HG03521 (cell line): ENCODE results near the gene GAB2.

Experiments used
- ATAC-seq: cut with Tn5 transposase; IDR thresholded peaks from one replicate; pipeline ENCODE4 v1.9.1; 2021; ENCODE audit warnings: mild to moderate bottlenecking, moderate library complexity; ENCODE audit not compliant: unreplicated experiment

The GAB2 gene

GRCh38 chr11:78346799-78347198 is 70.8 kb downstream of the GAB2 start:
- ATAC-seq = no peak

- ATAC-seq = no peak
These were observed 72.2 kb downstream of the GAB2 start for GRCh38 chr11:78345450-78345849.

GRCh38 chr11:78344676-78345075 is 72.9 kb downstream of the GAB2 start:
- no peak for ATAC-seq

GRCh38 chr11:78344094-78344493 is 73.5 kb downstream of the GAB2 start:
- no peak for ATAC-seq

- ATAC-seq = no peak
These were observed 74.3 kb downstream of the GAB2 start for GRCh38 chr11:78343303-78343702.

- ATAC-seq = no peak
These were observed 75.8 kb downstream of the GAB2 start for GRCh38 chr11:78341841-78342240.

- no peak for ATAC-seq
These were observed 77.1 kb downstream of the GAB2 start for GRCh38 chr11:78340530-78340929.

GRCh38 chr11:78339945-78340344 is 77.7 kb downstream of the GAB2 start:
- ATAC-seq = no peak

GRCh38 chr11:78339483-78339882 is 78.1 kb downstream of the GAB2 start:
- no peak for ATAC-seq

GRCh38 chr11:78338702-78339101 is 78.9 kb downstream of the GAB2 start:
- no peak for ATAC-seq

- no peak for ATAC-seq
These were observed 79.5 kb downstream of the GAB2 start for GRCh38 chr11:78338138-78338537.

GRCh38 chr11:78337554-78337924 is 80.1 kb downstream of the GAB2 start:
- no peak for ATAC-seq

- ATAC-seq = no peak
These were observed 80.6 kb downstream of the GAB2 start for GRCh38 chr11:78336877-78337553.

GRCh38 chr11:78334109-78334508 is 83.5 kb downstream of the GAB2 start:
- no peak for ATAC-seq

- no peak for ATAC-seq
These were observed 84.7 kb downstream of the GAB2 start for GRCh38 chr11:78332872-78333271.

- no peak for ATAC-seq
These were observed 85.3 kb downstream of the GAB2 start for GRCh38 chr11:78332174-78332866.

- no peak for ATAC-seq
These were observed 85.9 kb downstream of the GAB2 start for GRCh38 chr11:78331711-78332110.

- ATAC-seq = no peak
These were observed 87.3 kb downstream of the GAB2 start for GRCh38 chr11:78330361-78330760.

GRCh38 chr11:78327945-78328344 is 89.7 kb downstream of the GAB2 start:
- no peak for ATAC-seq

GRCh38 chr11:78325274-78325781 is 92.3 kb downstream of the GAB2 start:
- no peak for ATAC-seq

- no peak for ATAC-seq
These were observed 94.3 kb downstream of the GAB2 start for GRCh38 chr11:78323363-78323762.

- ATAC-seq = no peak
These were observed 98.1 kb downstream of the GAB2 start for GRCh38 chr11:78319453-78319955.
